Endometrial microvascular endothelial cells (primary cell): ENCODE measurements around the gene C5AR2. TPM values are rescaled to one million over a fixed set of nuclear protein-coding genes. Genes with fewer than 3 reads are reported as not detected.
"Not testable (repeated sequence)": the region's sequence is repeated elsewhere in the genome, so short reads cannot be mapped to it uniquely, and the experiment has no call there.

Experiments
- in situ Hi-C: cut with HindIII; loops from 2 replicates; pipeline ENCODE4 v1.10.0; 2017; ENCODE audit warnings: low sequenced_read_pairs, low pct_unique_long_range_greater_than_20kb; ENCODE audit errors: inconsistent ontology term
- total RNA-seq: library from RNA; depleted of rRNA; stranded (reverse); fragments of >200 nt; gene quantifications from one replicate; pipeline ENCODE4 v1.2.3, GENCODE V29; 2015; ENCODE audit errors: inconsistent ontology term

C5AR2 gene
- total RNA-seq, 1 donor from 2014 or later, result not detected

- in situ Hi-C loops, result no loop called here
Observed at GRCh38 chr19:47353307-47353712, 21.3 kb downstream of the C5AR2 start.

- in situ Hi-C loops, result no loop called here
Observed at GRCh38 chr19:47356900-47357299, 24.9 kb downstream of the C5AR2 start.

DNA sequence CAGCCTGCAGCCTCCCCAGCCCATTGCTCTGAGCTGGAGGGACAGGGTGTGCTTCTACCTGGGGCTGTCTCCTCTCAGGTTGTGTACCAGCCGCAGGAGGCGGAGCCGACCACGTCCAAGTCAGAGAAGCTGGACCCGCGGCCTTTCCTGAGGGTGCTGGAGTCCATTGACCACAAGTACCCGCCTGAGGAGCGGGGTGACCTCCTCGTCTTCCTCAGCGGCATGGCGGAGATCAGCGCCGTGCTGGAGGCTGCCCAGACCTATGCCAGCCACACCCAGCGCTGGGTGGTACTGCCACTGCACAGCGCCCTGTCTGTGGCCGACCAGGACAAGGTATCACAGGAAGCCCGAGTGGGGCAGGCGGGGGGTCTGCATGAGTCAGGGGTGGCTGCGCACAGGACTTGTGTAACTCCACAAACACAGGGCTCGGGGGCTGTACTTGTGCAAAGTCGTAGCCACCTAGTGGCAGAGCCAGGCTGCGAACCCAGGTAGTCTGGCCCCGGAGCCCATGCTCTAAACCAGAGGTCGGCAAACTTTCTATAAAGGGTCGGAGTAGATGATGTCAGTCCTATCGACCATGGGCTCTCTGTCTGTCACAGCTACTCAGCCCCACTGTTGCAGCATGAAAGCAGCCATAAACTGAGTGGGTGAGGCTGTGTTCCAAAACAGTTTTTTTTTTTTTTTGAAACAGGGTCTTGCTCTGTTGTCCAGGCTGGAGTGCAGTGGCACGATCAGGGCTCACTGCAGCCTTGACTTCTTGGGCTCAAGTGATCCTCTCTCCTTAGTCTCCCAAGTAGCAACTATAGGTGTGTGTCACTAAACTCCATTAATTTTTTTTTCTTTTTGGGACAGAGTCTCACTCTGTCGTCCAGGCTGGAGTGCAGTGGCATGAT, 26.1 kb downstream of the C5AR2 start:
- in situ Hi-C loops, result no loop called here

DNA sequence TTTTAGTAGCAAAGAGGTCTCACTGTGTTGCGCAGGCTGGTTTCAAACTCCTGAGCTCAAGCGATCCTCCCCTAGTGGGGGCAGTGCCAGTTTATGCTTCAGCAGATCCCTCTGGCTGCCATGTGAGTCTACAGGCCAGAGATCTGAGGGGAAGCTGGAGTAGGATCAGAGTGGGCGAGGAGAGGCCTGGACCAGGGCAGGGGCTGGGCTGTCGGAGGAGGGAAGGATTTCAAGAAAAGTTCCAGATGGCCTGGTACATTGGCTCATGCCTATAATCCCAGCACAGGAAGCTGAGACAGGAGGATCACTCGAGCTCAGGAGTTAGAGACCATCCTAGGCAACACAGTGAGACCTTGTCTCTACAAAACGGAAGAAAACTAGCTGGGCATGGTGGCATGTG, 27.0 kb downstream of the C5AR2 start:
- in situ Hi-C loops, result no loop called here

GRCh38 chr19:47362321-47362720, 30.3 kb downstream of the C5AR2 start:
- in situ Hi-C loops, result no loop called here

DNA sequence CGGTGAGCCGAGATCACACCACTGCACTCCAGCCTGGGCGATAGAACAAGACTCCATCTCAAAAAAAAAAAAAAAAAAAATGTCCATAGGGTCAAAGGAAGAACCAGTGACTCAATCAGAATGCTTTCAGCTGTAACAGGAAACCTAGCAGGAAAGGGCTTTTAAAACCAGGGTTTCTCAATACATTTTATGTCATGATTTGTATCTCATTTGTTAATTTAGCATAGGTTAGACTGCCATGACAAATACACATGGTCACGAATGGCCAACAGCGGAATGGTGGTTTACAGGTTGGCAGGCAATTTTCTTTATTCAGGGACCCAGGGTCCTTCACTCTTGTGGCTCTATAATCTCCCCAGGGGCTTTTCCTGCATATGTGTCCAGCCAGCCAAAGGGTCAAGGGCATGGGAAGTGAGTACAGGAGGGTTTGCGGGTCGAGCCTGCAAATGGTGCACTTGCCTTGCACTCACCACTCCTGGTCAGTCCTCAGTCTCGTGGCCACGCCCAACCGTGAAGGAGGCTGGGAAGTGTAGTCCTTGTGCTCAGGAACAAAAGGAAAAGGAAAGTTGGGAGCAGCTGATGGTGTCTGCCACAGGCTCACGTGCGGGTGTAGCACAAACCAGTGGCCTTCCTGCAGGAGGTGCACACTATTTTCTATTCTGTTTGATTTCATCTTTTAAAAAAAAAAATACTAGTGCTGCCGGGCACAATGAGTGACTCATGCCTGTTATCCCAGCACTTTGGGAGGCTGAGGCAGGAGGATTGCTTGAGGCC, 32.0 kb downstream of the C5AR2 start:
- in situ Hi-C loops, result no loop called here

DNA sequence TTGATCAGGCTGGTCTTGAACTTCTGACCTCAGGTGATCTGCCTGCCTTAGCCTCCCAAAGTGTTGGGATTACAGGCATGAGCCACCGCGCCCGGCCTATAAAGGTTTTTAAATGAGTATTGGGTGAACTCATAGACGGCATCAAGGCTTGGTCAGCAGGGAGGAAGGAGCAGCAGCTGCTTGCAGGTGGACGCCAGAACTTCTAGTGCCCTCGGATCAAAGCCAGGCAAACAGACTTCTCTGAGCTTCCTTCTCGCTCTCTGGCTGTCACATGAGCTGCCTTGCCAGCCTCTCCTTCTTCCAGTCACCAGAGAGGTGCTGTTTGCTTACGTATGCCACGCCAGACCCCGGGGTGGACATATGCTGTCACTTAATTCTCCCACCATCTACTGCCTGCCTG, 33.5 kb downstream of the C5AR2 start:
- in situ Hi-C loops, result not testable (repeated sequence)

GRCh38 chr19:47370045-47370611, 38.2 kb downstream of the C5AR2 start:
- in situ Hi-C loops, result no loop called here

DNA sequence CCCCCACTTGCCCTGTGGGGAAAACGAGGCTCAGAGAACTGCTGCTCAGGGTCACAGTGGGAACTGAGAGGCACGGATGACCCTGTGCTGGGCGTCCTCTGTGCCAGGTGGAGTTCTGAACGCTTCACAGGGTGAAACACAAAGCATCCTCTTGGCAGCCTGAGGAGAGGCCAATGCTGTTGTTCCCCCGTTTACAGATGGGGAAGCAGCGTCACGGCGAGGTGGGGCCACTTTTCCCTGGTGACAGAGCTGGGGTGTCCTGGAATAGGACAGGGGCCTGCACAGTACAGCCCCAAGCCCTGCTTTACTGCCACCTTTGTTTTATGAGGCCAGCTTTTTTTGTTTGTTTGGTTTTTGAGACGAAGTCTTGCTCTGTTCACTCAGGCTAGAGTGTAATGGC, 39.3 kb downstream of the C5AR2 start:
- in situ Hi-C loops, result no loop called here

DNA sequence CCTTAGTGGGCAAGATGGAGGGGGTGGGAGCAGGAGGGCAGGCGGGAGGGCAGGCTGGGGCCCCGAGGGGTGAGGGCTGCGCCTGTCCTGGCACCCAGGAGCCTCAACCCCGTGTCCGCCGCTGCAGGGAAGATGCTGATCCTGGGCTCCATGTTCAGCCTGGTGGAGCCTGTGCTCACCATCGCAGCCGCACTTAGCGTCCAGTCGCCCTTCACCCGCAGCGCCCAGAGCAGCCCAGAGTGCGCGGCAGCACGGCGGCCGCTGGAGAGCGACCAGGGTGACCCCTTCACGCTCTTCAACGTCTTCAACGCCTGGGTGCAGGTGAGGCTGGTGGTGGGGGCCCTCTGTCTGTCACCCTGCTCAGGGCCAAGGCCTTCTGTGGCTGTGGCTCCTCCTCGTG, 40.6 kb downstream of the C5AR2 start:
- in situ Hi-C loops, result no loop called here

- in situ Hi-C loops, result no loop called here
Observed at GRCh38 chr19:47373246-47374240, 41.6 kb downstream of the C5AR2 start.

GRCh38 chr19:47374876-47375693, 43.1 kb downstream of the C5AR2 start:
- in situ Hi-C loops, result no loop called here

- in situ Hi-C loops, result no loop called here
Observed at GRCh38 chr19:47375694-47376588, 44.0 kb downstream of the C5AR2 start.

DNA sequence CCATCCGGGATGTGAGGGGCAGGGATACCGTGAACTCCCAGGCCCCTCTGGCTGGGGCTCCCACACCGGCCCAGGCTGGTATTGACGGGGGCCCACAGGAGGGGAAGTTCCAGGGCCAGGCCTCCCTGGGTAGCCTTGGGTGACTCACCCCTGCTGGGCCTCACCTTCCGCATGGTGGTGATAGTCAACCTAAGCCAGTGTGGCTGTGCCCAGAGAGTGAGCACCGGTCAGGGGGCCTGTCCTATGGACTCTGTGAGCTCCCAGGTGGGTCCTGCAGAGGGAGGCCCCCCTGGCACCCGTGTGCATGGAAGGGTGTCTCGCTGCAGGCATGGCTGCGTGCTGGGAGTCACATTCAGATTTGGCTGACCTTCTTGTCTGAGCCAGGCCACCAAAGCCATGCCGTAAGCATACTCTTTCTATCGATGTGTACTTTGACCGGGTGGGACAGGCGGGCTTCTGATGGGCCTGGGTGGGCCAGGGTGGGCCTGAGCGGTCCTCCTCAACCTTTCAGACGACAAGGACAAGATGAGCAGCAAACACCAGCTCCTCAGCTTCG, 44.7 kb downstream of the C5AR2 start:
- in situ Hi-C loops, result no loop called here

DNA sequence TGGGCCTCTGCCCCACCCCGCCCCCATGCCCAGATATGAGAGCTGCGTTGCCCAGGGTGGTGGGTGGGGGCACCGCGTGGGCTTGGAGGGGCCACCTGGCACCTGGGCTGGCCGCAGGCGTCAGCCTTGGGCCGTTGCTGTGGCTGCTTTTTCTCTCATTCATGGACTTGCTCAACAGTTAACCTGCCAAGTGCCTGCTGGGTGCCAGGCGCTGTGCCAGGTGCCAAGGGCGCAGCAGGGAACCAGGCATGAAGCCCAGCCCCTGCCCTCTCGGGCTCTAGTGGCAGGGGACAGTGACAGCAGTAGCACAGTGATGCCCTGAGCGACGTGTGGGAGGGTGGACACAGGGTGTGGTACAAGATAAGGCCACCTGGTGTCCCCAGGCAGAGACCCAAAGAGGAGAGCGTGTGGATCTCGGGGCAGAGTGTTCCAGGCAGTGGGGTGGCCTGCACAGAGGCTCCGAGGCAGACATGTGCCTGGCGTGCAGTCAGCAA, 45.3 kb downstream of the C5AR2 start:
- in situ Hi-C loops, result no loop called here

DNA sequence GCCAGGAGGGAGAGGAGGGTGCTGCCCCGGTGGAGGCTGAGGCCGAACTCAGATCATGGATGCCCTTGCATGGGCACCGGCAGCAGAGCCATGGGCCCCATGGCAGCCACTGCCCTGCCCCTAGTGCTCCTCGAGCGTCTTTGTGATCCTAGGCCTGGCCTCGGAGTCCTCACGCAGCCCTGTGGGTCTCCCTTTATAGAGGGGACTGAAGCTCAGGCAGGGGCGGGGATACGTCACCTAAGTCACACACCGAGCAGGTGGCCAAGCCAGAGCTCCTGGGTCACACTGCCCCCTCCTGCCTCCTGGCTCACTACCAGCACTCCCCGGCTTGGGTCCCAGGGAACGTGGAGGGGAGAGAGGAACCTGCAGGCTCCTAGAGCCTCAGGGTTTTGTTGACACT, 45.8 kb downstream of the C5AR2 start:
- in situ Hi-C loops, result no loop called here
